HG03378 (cell line): ENCODE results near the gene LRRC4.

Experiments used
- ATAC-seq: cut with Tn5 transposase; IDR thresholded peaks from one replicate; pipeline ENCODE4 v1.9.1; 2021; ENCODE audit warnings: mild to moderate bottlenecking, moderate library complexity; ENCODE audit not compliant: unreplicated experiment

LRRC4 gene

GRCh38 chr7:128032605-128033235, 1.5 kb upstream of the LRRC4 start:
- no peak for ATAC-seq

- ATAC-seq: peak; percentile 76
Measured at GRCh38 chr7:128031901-128032604, 816 bp upstream of the LRRC4 start.

GRCh38 chr7:128030263-128030653, 979 bp downstream of the LRRC4 start:
- ATAC-seq: no peak

GRCh38 chr7:128029405-128029995, 1.7 kb downstream of the LRRC4 start:
- no peak for ATAC-seq

- no peak for ATAC-seq
Measured at GRCh38 chr7:128027485-128027980, 3.7 kb downstream of the LRRC4 start.

DNA sequence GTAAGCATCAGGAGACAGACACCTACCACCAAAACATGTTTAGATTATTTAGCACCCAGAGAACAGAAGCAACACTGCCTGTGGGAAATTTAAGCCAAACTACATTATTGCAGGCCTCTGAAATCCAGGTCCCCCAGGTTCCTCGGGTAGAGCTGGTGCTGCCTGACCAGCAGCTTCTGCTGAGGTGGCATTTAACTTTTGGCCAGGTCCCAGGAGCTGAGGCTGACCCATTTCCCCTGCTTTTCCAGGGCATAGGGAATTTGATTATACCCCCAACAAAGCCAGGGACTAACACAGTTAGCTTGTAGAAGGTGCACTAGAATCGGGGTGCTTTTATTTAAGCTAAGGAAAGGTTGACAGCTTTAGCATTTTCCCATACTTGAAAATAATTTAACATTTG, 4.7 kb downstream of the LRRC4 start:
- ATAC-seq: no peak

DNA sequence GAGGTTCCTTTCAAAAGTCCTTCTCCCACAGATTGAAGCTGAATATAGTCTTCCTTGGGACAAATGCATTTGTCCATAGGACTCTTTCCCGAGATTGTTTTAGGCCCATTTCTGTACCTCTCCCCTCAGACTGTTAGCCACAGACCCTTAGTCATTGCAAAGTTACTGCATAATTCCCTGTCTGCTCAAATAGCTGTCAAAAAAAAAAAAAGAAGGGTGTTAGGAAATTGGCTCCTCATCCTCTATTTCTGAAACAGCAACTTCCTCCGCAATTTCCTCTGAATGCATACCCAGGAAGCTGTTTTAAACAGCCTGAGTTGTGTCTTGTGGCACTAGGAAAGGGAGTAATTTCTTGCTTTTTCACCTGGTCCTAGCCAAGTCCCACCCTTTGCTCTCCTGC, 5.4 kb downstream of the LRRC4 start:
- no peak for ATAC-seq

- no peak for ATAC-seq
Measured at GRCh38 chr7:128025380-128025779, 5.9 kb downstream of the LRRC4 start.

DNA sequence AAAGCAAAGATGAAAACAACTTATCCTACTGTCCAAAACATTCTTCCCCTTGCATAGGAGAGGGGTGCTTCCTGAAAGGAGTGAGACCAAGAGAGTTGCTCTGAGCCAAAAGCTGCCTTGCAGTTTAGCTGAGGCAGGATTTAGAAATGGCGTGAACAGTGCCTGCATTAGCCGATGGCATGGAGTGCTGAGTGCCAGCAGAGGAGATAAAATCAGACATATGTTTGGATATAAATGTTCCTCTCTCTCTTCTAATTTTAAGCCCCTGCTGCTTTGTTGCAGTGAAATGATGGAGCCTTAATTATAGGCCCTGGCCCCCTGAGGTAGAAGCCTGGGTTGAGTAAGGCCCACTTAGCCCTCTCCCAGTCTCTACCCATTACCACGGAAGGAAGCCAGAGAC, 7.1 kb downstream of the LRRC4 start:
- ATAC-seq: no peak

DNA sequence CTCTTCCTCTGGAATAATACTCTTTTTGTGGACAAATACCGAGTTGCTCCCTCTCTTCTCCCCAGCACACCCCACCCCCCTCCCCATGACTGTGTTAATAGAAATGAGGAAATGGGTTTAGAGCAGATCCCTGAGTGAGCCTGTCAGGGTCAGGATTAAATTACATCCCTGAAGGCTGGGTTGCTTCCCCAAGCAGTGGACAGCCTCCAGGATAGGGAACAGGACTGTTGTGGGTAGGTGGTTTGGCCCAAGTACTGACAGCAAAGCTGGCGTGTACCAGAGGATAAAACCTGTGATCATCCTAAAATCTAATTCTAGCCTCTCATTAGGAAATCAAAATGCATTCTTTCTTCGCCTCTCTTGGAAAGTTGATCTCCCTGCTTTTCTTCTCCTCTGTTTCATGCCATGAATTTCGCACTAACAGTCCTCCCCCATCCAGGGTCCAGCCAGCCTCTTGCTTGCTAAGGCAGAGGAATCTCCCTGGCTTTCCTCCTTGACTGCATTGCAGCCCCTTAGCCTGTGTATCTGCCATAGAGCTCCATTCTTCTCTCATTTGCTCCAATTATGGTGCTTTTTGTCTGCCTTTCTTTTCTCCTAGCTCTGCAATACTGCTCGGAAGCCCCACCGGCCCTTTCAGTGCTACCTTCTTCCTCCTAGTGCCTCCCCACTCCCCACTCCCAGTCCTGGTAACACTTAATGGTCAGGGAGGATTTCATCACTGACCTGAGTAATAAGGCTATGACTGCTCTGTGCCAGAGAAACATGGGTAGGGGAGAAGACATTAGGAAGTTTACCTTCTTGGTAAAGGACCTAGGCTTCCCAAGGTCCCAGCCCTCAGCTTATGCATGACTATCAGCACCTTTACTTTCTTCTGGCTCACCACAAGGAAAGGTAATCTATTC, 8.4 kb downstream of the LRRC4 start:
- no peak for ATAC-seq

GRCh38 chr7:128021366-128021765, 9.9 kb downstream of the LRRC4 start:
- ATAC-seq: no peak

GRCh38 chr7:128020159-128020558, 11.1 kb downstream of the LRRC4 start:
- no peak for ATAC-seq

DNA sequence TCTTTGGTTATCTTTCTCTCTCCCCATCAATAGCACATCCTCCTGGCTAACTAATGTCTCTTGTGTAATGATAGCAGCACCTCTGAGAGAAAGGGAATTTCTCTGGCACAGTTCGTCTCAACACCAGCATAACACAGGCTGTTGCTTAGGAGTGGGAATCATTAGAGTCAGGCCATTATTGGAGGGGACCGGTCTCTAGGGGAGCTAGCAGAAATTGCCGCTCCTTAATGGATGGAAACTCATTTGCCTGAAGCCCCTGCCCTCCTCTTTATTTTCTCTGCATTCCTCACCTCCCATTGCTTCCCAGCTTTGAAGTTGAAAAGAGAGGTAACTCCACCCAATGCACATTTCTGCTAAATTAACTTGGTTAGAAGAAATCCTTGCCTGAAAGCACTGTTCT, 11.9 kb downstream of the LRRC4 start:
- ATAC-seq: no peak

- no peak for ATAC-seq
Measured at GRCh38 chr7:128017862-128018845, 13.1 kb downstream of the LRRC4 start.

GRCh38 chr7:128017460-128017859, 13.8 kb downstream of the LRRC4 start:
- ATAC-seq: no peak

DNA sequence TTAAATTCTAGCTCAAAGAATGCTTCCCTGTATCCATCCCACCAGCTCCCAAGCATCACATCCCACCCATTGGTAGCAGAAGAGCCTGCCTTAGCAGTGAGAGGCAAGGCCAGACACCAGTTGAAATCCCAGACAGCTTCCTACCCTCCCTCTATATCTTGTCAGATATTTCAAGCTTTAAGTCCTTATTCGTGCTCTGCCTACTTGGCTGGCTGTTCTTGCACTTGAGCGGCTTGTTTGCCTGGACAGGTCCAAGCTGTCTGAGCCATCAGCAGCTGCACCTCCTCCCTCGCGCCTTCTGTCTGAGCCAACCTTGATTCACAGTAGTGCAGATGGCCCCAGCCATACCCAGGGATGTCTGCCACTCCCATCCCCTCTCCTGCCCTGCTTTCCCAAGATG, 16.4 kb downstream of the LRRC4 start:
- ATAC-seq: no peak

GRCh38 chr7:128011131-128011661, 20.0 kb downstream of the LRRC4 start:
- no peak for ATAC-seq

DNA sequence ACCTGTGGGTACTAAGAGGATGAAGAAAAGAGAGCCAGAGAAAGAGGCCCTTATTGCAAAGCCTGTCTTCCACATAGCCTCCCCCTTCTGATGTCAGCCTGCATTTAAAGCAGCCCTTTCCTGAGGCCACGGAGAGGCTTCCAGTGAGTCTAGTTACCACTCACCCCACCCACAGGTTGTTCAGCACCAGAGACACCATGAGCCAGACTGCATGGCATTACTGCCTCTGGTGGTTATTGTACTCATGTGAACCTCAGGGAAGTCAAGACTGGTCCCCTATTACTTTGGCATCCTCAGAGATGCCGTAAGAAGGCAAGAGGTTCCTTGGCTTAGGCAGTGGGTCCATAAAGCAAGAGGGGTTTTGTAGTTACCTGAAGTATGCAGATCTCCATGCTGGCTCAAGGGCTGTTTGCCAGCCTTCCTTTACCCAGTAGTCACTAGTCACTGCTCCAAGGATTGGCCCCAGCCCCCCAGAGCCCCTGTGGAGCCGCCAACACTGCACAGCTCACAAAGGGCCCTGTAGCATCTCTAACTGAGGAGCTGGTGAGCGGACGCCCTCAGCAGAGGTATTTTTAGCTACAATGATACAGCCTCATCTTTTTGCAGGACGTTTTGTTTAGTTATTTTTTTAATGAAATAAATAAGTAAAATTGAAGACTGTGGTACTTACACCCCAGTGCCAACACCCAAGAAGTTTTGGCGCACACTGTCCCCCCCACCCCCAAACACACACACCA, 20.7 kb downstream of the LRRC4 start:
- ATAC-seq: no peak

DNA sequence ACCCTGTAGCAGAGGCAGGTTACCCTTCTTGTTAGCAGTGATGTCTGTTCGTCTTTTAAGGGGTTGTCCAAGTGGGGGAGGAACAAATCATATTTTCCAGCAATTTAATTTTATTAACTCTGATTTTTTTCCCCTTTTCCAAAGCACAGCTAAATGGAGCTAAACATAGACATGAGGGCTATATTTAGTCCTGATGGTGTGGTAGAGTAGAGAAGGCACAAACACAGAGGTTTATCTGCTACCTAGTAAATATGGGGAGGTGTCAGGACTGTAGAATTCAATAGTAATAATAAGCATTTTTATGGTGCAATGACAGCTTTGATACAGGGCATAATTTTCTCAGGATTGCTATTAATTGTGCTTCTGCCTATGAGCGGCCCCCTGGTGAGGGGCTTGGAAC, 22.5 kb downstream of the LRRC4 start:
- ATAC-seq: no peak
